ENCODE data around the gene CACNA2D3.

GRCh38 chr3:54366007-54366750, 243.8 kb downstream of the CACNA2D3 start:
- TF ChIP-seq GATA2 (IDR thresholded peaks at IDR 0.05; ENCODE audit: low read depth, low read length) (no peak), GATA3 (IDR thresholded peaks at IDR 0.05; ENCODE audit: low read depth, low read length) (no peak)
